Endodermal cell (in vitro differentiated cells): ENCODE measurements around the gene PPP1R26. TPM values are rescaled to one million over a fixed set of nuclear protein-coding genes. Genes with fewer than 3 reads are reported as not detected.
A peak's percentile ranks its signal among the peaks of the same experiment; 100 is the strongest.
"Not testable (repeated sequence)": the region's sequence is repeated elsewhere in the genome, so short reads cannot be mapped to it uniquely, and the experiment has no call there.

Experiments used
- DNase-seq: peaks from one replicate; pipeline ENCODE4 v3.0.0-alpha.2; 2017
- H3K27ac ChIP-seq: 2 replicates; pipeline ENCODE4 v1.5.1; 2013; ENCODE audit warnings: mild to moderate bottlenecking, low read depth, low read length, moderate library complexity
- H3K27me3 ChIP-seq: 2 replicates; pipeline ENCODE4 v1.6.1; 2013; ENCODE audit warnings: mild to moderate bottlenecking, low read length, moderate library complexity; ENCODE audit not compliant: insufficient read depth, control insufficient read depth, poor library complexity, severe bottlenecking
- H3K36me3 ChIP-seq: 2 replicates; pipeline ENCODE4 v1.7.0; 2013; ENCODE audit warnings: mild to moderate bottlenecking, low read length, moderate library complexity; ENCODE audit not compliant: control insufficient read depth, insufficient read depth
- H3K4me1 ChIP-seq: one replicate; pipeline ENCODE4 v1.7.0; 2013; ENCODE audit warnings: low read length; ENCODE audit not compliant: control insufficient read depth, insufficient read depth
- H3K4me3 ChIP-seq: 2 replicates; pipeline ENCODE4 v1.5.1; 2013; ENCODE audit warnings: mild to moderate bottlenecking, low read length, moderate library complexity
- H3K9ac ChIP-seq: 2 replicates; pipeline ENCODE4 v1.6.1; 2013; ENCODE audit warnings: mild to moderate bottlenecking, low read length, moderate library complexity; ENCODE audit not compliant: poor library complexity, severe bottlenecking; ENCODE audit errors: extremely low read depth
- H3K9me3 ChIP-seq: 2 replicates; pipeline ENCODE4 v1.6.1; 2013; ENCODE audit warnings: mild to moderate bottlenecking, low read length, moderate library complexity; ENCODE audit not compliant: control insufficient read depth
- H3K27ac Mint-ChIP-seq: 2 replicates; pipeline ENCODE4 v1.8.0; 2020; ENCODE audit warnings: mixed read lengths
- H3K27me3 Mint-ChIP-seq: 2 replicates; pipeline ENCODE4 v1.8.0; 2021; ENCODE audit warnings: mild to moderate bottlenecking, mixed read lengths; ENCODE audit not compliant: insufficient read depth
- H3K36me3 Mint-ChIP-seq: 2 replicates; pipeline ENCODE4 v1.8.0; 2020; ENCODE audit warnings: low read depth, mixed read lengths
- H3K4me1 Mint-ChIP-seq: 2 replicates; pipeline ENCODE4 v1.8.0; 2020; ENCODE audit warnings: mixed read lengths
- H3K4me3 Mint-ChIP-seq: 2 replicates; pipeline ENCODE4 v1.8.0; 2020; ENCODE audit warnings: mild to moderate bottlenecking, moderate library complexity, mixed read lengths
- H3K9me3 Mint-ChIP-seq: 2 replicates; pipeline ENCODE4 v1.8.0; 2020; ENCODE audit warnings: mild to moderate bottlenecking, mixed read lengths
- WGBS, 2 experiments: methylation state at CpG; one replicate each; pipeline versions ENCODE4 v1.1.5 to v1.1.7; 2013; ENCODE audit warnings: missing lambda C conversion rate in 2 of 2, mixed read lengths in 1 of 2; ENCODE audit not compliant: insufficient coverage in 1 of 2, insufficient read length in 1 of 2; 5-methylcytosine and 5-hydroxymethylcytosine counted together
- total RNA-seq, 2 donors: library from RNA; stranded (reverse); fragmentation: NEBNext Ultra II Directional in 1 of 2; extraction: Animal tissue kit (Norgen Biotek cat#: 25700) in 1 of 2; gene quantifications; 2 replicates in 1 of 2; 3 replicates in 1 of 2; pipeline ENCODE4 v1.2.1, GENCODE V29; 2021
- TF ChIP-seq, protein P1 (sequence below): fragments of 200-600 bp; sonication (generic); conservative IDR thresholded peaks from 2 replicates; pipeline ENCODE4 v1.5.0; 2021; ENCODE audit warnings: antibody characterized with exemption, mild to moderate bottlenecking

Gene PPP1R26
- total RNA-seq, 2 donors from 2014 or later: 43.2 to 54.5 TPM

DNA sequence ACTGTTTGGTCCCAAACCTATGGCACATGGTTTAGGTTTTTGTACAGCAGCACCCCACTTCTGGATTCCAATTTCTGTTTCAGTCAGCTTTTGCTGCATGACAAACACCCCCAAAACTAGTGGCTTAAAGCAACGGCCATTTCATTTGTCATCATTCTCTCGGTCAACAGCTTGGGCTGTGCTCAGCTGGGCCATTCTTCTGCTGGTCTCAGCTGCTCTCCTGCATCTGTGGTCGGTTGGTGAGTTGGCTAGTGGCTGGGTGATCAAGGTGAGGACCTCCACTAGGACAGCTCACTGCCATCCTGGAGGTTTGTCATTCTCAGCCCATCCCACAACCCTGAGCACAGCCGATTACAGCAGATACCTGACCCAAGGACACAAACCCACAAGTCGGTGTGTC lies 24.8 kb upstream of the PPP1R26 start:
- WGBS, 2 experiments: 92 to 100% methylated on average over 3 to 5 of the region's 5 CpGs
- Histone ChIP-seq H3K36me3 (no peaks in the 10 kb centered on the region), H3K4me3 (no peak overlapping the region), H3K9me3 (no peaks in the 10 kb centered on the region), H3K27me3 (no peaks in the 10 kb centered on the region), H3K27ac (no peak overlapping the region), H3K9ac (no peak overlapping the region), H3K4me1 (no peaks in the 10 kb centered on the region)
- Mint-ChIP-seq H3K9me3 (peaks cover 4% of the 10 kb centered on the region), H3K36me3 (no peaks in the 10 kb centered on the region), H3K27me3 (peaks cover 4% of the 10 kb centered on the region), H3K4me1 (no peaks in the 10 kb centered on the region), H3K4me3 (no peak overlapping the region), H3K27ac (no peak overlapping the region)
- DNase-seq: no peak
- TF ChIP-seq, protein P1, sequence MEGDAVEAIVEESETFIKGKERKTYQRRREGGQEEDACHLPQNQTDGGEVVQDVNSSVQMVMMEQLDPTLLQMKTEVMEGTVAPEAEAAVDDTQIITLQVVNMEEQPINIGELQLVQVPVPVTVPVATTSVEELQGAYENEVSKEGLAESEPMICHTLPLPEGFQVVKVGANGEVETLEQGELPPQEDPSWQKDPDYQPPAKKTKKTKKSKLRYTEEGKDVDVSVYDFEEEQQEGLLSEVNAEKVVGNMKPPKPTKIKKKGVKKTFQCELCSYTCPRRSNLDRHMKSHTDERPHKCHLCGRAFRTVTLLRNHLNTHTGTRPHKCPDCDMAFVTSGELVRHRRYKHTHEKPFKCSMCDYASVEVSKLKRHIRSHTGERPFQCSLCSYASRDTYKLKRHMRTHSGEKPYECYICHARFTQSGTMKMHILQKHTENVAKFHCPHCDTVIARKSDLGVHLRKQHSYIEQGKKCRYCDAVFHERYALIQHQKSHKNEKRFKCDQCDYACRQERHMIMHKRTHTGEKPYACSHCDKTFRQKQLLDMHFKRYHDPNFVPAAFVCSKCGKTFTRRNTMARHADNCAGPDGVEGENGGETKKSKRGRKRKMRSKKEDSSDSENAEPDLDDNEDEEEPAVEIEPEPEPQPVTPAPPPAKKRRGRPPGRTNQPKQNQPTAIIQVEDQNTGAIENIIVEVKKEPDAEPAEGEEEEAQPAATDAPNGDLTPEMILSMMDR: no peak

- Histone ChIP-seq H3K4me3 (no peak overlapping the region), H3K27ac (no peak overlapping the region), H3K27me3 (no peaks in the 10 kb centered on the region), H3K9me3 (no peaks in the 10 kb centered on the region), H3K4me1 (no peaks in the 10 kb centered on the region), H3K36me3 (no peaks in the 10 kb centered on the region), H3K9ac (no peak overlapping the region)
- no peaks in the 10 kb centered on the region for H3K36me3 Mint-ChIP-seq
- no peak overlapping the region for H3K4me3 Mint-ChIP-seq
- H3K4me1 Mint-ChIP-seq: no peaks in the 10 kb centered on the region
- DNase-seq: peak; percentile 28
- H3K27me3 Mint-ChIP-seq: peaks cover 4% of the 10 kb centered on the region
- no peak overlapping the region for H3K27ac Mint-ChIP-seq
- peaks cover 4% of the 10 kb centered on the region for H3K9me3 Mint-ChIP-seq
- TF ChIP-seq, protein P1: no peak
- 87% methylated on average over 16 to 23 of the region's 23 CpGs for WGBS, 2 experiments
Observed at GRCh38 chr9:135455401-135456030, 24.1 kb upstream of the PPP1R26 start.

DNA sequence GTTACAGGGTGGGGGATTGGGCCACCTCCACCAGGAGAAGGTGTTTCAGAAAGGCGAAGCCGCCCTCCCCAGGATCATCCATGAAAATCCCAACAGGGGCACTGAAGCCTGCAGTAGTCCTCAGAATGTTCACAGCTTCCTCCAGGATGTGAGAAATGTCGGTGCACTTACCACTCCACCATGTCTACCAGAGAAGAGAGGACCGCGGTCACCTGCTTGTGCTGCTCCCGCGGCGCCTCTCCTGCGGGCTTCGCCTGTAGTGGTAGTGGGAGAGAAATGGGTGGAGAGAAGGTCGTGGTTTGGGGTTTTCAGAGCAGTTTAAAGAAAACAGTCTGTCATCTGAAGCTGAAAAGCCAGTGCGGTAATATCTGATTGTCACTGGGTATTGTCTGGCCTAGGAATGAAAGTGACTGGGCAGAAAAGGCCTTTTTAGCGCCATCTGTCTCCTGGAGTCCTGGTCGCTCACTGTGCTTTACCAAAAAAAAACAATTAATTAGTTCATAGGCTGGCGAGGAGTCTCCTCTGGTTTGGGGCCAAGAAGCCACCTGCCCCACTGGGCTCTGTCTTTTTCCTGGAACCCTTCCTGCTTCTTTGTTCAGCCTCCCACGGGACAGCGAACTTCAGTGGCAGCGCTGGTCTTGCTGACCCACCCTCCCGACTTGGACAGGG lies 23.0 kb upstream of the PPP1R26 start:
- TF ChIP-seq, protein P1: no peak
- Mint-ChIP-seq H3K4me3 (no peak overlapping the region), H3K36me3 (no peaks in the 10 kb centered on the region), H3K9me3 (peaks cover 4% of the 10 kb centered on the region), H3K27ac (no peak overlapping the region), H3K4me1 (no peaks in the 10 kb centered on the region), H3K27me3 (peaks cover 4% of the 10 kb centered on the region)
- Histone ChIP-seq H3K27ac (peak overlapping the region; percentile 53), H3K4me1 (no peaks in the 10 kb centered on the region), H3K9ac (no peak overlapping the region), H3K27me3 (no peaks in the 10 kb centered on the region), H3K9me3 (no peaks in the 10 kb centered on the region), H3K36me3 (no peaks in the 10 kb centered on the region), H3K4me3 (no peak overlapping the region)
- 88 to 94% methylated on average over 11 to 19 of the region's 19 CpGs for WGBS, 2 experiments
- DNase-seq: peak; percentile 30

DNA sequence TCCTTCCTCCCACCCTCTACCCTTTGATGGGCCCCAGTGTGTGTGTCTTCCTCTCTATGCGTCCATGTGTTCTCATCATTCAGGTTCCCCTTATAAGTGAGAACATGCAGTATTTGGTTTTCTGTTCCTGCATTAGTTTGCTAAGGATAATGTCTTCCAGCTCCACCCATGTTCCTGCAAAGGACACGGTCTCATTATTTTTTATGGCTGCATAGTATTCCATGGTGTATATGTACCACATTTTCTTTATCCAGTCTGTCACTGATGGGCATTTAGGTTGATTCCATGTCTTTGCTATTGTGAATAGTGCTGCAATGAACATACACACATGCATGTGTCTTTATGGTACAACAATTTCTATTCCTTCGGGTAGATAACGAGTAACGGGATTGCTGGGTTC lies 21.1 kb upstream of the PPP1R26 start:
- not testable (repeated sequence) for DNase-seq, H3K9me3 Mint-ChIP-seq, H3K4me3 ChIP-seq, H3K27ac ChIP-seq, H3K4me1 ChIP-seq, H3K9me3 ChIP-seq, H3K36me3 Mint-ChIP-seq, H3K4me1 Mint-ChIP-seq, H3K27me3 Mint-ChIP-seq, H3K9ac ChIP-seq, H3K27me3 ChIP-seq, H3K4me3 Mint-ChIP-seq, H3K27ac Mint-ChIP-seq, H3K36me3 ChIP-seq
- 92 to 97% methylated on average over 4 to 5 of the region's 5 CpGs for WGBS, 2 experiments
